GM19467 (cell line): Measurements from ENCODE around the gene TANGO6.

Source experiments
- ATAC-seq: cut with Tn5 transposase; IDR thresholded peaks from one replicate; pipeline ENCODE4 v1.9.1; 2021; ENCODE audit warnings: mild to moderate bottlenecking, moderate library complexity; ENCODE audit not compliant: unreplicated experiment

TANGO6 gene

GRCh38 chr16:68860978-68861892 is 17.9 kb downstream of the TANGO6 start:
- no peak for ATAC-seq

GRCh38 chr16:68866933-68867332 is 23.6 kb downstream of the TANGO6 start:
- ATAC-seq: no peak

DNA sequence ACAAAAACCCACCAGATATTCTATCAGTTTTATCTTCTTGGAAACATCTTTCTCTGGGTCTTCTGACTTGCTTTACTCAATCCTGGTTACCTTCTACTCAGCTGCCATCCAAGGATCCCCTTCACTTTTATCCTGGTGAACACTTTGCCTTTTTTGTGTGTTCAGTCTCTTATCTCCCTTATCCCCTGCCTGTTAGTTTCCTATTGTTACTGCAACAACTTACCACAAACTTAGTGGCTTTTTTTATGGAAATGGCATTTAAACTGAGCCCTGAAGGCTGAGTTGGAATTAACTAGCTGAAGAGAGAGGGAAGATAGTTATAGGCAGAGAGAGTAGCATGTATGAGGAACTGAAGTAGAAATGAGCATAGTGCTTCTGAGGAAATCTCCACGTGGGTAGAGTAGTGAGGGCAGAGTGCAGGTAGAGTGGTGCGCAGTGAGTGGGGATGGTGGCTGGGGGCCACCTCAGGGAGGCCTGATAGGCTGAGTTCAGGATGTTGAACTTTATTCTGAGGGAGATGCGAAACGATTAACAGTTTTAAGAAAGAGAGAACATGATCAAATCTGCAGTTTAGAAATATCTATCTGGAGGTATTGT is 26.3 kb downstream of the TANGO6 start:
- ATAC-seq: no peak

GRCh38 chr16:68873635-68874471 is 30.5 kb downstream of the TANGO6 start:
- no peak for ATAC-seq

DNA sequence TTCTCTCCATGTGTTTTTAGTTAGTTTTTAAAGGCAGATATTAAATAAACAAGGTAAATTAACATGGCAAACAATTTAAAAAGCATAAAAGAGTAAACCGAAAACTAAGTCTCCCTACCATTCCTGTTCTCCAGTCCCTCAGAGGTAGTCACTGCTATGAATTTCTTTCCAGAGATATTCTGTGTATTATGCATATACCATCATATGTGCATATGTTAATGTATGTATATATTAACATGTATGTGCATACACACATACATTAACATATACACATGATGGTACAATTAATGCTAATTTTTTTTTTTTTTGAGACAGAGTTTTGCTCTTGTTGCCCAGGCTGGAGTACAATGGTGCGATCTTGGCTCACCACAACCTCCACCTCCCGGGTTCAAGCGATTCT is 32.5 kb downstream of the TANGO6 start:
- ATAC-seq: no peak

GRCh38 chr16:68883685-68884084 is 40.4 kb downstream of the TANGO6 start:
- ATAC-seq: no peak

DNA sequence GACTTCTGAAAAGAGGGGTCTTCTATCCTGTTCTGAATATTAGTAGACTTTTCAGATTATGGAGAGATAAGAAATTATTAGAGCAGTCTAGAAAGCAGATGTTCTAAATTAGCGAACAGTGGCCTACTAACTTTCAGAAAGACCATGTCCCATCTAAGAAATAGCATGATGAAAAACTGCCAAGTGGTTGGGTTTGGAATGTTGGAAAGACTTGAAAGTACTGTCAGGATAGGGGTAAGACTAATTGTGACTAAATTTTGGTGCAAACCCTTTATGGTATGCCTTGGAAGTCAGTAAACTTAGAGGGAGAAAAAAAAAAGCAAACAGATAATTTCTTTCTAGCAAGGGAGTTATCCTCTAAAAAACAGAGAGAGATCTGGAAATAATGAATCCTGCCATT is 41.1 kb downstream of the TANGO6 start:
- no peak for ATAC-seq

DNA sequence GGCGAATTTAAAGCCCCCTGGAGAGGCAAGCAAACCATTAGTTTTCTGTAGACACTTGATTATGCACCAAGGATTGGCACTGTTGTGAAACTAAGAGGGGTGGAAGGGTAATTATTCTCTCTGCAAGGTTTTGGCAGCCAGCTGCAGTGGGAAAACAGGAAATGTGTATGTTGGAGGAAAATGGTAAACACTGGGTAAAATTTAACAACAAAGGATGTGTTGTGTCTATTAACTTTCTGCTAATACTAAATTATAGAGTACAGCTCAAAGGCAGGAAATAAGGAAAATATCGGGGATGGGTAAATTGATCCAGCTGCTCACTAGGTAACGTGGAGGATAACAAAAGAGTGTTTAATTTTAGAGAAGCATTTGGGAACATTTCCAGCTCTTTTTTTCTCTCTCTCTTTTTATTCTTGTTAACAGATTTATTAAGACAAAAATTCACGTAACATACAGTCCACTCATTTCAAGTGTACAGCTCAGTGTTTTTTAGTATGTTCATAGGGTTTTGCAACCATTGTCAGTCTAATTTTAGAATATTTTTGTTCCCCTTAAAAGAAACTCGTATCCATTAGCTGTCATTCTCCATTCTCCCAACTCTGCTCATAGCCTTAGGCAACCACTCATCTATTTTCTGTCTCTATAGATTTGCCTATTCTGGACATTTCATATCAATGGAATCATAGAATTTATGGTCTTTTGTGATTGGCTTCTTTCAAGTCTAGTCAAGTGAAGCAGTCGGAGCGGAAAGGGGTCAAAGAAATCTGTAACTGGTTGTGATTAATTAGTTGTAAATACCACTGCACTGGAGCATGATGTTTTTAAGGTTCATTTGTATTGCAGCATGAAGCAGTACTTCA is 41.8 kb downstream of the TANGO6 start:
- no peak for ATAC-seq

DNA sequence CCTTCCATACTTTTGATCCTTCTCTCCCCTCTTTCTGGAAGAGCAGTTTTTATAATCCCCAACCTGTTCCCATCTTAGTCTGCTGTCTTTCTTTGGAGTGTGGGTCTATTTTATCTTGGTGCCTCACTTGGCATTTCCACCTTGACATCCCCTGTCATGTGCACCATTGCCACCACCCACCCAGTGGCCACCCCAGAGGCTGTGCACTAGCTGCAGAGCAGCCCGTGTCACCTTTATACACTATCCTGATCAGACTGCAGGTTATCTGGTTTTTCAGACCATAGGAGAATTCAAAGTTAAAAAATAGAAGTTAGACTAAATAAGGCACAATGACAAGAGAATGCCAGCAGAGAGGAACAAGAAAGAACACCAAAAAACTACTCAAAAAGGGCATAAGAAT is 43.8 kb downstream of the TANGO6 start:
- ATAC-seq: no peak

DNA sequence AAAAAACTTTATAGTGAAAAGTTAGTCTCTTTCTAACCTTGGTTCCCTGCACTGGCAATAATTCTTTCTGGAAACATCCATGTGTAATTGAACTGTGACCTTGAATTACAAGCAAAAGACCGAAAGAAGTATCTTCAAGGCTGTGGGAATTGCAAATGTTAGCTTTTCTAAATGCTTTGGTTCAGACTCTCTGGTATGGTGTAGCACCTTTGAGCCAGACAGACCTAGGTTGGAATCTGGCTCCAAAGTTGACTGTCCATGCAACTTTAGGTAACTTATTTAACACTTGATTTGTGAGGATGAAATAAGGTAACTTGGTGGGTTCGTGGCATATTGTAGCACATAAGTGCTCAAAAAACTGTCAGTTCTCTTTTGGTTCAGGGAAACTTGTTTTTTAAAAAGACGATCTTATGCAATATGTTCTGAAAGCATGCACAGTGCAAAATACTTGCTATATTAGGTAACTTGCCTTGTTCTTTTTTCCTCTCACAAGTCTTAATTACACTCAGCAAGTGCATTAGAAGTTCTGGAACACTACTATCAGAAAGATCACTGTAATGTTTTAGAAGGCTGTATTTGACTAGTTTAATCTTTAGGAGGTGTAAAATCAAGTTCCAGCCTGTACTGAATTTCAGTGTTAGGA is 46.3 kb downstream of the TANGO6 start:
- no peak for ATAC-seq

- no peak for ATAC-seq
These were observed 48.9 kb downstream of the TANGO6 start for GRCh38 chr16:68892214-68892613.

- no peak for ATAC-seq
These were observed 49.6 kb downstream of the TANGO6 start for GRCh38 chr16:68892898-68893297.

DNA sequence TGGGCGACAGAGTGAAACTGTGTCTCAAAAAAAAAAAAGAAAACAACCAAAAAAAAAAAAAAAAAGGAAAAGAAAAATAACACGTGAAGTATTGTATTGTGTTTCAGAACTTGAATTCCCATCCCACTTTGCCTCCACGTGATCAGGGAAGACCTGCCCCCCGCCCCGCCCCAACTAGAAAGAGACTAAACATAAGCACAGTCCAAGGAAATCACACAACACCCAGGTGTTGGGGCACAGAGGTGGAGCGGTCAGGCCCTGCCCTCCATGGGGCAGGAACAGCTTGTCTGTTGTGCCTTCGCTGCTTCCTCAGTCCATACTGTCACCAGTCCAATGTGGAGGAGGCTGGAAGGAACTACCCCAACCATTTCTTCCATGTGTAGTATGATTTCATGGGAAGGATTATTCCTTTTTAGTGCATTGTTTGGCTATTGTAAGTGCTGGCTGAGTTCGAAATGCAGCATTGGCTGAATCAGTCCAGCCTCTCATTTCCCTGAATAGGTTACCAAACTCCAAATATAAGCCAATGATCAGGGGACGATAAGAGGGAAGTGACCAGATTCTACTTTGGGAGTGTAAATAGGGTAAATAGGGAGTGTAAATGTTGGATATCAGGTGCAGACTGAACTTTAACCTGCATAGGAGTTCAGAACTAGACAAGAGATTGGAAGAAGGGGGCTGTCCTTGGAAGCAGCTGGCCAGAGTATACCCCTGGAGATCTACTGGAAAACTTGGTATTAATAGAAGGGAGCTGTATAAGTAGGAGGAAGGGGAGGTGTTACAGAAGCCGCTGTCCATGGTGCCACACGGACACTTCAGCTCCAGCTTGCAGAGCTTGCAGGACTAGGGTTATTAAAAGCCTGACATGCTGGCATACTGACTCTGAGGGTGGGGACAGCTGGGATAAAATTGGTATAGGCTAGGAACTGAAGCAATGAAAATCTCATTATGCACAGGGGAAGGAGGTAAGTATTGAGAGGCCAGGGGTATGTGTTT is 50.7 kb downstream of the TANGO6 start:
- ATAC-seq: no peak

DNA sequence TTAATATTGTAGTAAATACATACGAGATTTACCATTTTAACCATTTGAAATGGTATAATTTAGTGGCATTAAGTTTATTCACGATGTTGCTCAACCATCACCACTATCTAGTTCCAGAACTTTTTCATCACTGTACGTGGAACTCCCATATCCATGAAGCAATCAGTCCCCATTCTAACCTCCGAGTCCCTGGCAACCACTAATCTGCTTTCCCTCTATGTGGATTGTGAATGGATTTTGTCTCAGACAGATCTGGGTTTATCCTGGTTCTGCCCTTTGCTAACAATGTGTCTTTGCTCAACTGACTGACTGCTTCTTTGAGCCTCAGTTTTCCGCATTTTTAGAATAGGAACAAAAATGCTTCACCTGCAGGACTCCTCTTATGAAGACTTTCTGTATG is 51.4 kb downstream of the TANGO6 start:
- ATAC-seq: no peak

DNA sequence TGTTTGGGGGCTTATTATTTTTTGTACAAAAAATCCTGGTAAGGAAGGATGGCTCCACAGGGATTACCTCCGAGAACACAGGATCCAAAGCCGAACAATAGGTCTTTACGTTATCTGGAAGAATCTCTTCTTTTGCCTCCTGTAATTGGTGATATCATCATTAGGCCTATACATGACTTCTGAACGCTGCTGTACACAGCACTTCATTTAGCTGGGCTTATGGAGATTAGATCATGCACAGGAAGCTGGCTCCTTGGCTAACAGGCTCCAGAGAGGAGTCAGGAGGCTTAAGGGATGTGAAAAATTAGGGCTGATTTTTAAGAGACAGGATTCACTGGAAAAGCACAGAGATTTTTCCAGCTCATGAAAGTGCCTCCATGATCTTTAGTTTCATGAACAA is 54.7 kb downstream of the TANGO6 start:
- ATAC-seq: no peak

DNA sequence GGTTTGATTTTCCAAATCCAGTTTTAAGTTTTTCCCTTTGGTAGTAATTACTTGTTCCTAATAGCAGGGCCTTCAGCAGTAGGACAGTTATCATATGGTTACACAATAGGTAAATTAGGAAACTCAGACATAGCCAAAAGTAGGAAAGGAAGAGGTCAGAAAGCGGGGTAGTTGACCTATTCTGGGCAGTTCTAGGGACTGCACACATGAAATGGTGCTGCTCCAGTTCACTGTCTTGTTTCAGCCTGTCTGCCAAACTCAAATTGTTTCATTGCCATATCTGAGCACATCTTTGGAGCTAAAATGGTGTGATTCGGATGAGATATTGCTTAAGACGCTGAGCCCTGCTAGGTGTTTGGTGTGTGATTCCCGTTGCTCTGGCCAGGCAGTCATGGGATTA is 56.7 kb downstream of the TANGO6 start:
- no peak for ATAC-seq

DNA sequence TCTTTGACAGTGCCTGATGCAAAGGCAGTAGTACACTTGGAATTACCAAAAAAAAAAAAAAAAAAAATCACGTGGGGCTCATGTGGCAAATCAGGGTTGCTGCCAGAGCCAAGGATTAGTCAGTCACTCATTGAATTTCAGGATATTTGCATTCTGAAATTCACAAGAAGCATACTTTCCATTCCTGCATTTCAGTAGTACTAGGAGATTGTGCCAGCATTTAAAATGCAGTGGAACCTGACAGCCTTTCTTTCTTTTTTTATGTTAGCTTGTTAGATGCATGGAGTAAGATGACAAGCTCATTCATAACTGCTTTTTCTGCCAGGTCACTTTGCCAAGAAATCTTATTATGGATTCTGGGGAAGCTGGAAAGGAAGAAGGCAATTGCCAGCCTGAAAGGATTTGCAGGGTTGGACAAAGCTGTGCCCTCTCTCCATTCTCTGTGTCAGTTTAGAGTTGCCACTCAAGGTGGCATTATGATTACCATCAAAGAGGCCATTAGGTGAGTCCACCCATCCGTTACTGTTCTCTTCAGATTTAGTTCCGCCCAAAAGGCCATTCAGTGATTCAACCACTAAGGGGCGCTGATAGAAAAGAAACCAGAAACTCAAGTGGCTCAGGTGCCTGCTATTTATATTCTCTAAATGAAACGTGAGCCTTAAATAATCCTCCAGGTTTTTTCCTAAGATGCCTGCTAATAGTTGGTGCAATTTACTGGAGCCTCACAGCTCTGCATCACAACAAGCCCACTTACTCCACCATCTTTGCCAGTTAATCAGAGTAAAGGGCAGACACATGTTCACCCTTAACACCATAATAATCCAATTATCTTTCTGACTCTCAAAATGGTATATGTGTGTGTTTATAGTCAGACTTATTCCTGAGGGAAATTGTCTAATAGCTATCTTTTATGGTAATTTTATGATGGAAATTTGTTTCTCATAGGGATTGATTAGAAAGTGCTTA is 59.0 kb downstream of the TANGO6 start:
- ATAC-seq: no peak

DNA sequence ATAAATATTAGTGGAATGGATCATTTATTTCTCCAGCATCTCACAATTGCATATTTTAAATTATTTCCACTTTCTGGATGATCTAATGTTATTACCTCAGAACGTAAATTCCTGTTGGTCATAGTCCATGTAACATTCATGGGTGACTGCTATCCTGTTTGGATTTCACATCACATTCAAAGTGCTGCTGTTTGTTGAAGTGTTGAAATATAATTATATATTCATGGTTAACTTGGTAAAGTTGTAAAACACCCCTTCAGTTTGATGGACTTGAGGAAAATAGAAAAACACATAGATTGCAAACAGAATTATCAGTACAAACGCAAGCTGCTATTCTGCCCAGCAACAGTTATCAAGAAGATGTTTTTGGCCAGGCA is 59.6 kb downstream of the TANGO6 start:
- ATAC-seq: no peak
